Endothelial cell of umbilical vein (primary cell): ENCODE data around the gene NTNG1. TPM values are rescaled to one million over a fixed set of nuclear protein-coding genes. Genes with fewer than 3 reads are reported as not detected.
"Not testable (repeated sequence)": the region's sequence is repeated elsewhere in the genome, so short reads cannot be mapped to it uniquely, and the experiment has no call there.

Experiments
- BruUV-seq: library from RNA; stranded (reverse); fragments of 400-500 nt; replicated peaks from 2 replicates; lab custom pipeline; 2021; lab: Mats Ljungman, UMichigan
- CTCF ChIA-PET: fragments of 300-600, 350-600 bp; sonication (Branson Sonifier 250); formaldehyde crosslinking; loops from one replicate; lab custom pipeline; 2021; ENCODE audit warnings: antibody characterized with exemption, inconsistent platforms; lab: Charles Lee
- POLR2A ChIA-PET: fragments of 300-600, 350-600 bp; sonication (Branson Sonifier 250); formaldehyde crosslinking; loops from one replicate; lab custom pipeline; 2021; ENCODE audit warnings: antibody characterized with exemption, inconsistent platforms; lab: Charles Lee
- DNase-seq: peaks from one replicate; pipeline ENCODE4 v3.0.0-alpha.2; 2011; ENCODE audit warnings: low read depth, low spot score
- FAIRE-seq: peaks from 2 replicates; lab custom pipeline; 2011; peaks lifted over from hg19 to GRCh38; lab: Jason Lieb, UNC
- H2AFZ ChIP-seq: 2 replicates; pipeline ENCODE4 v1.6.0; 2012; ENCODE audit warnings: low read depth, low read length, control low read depth, inconsistent platforms
- H3K27ac ChIP-seq: 2 replicates; pipeline ENCODE4 v1.5.1; 2011; ENCODE audit warnings: low read depth, mild to moderate bottlenecking, control low read depth, low read length, moderate library complexity; ENCODE audit not compliant: insufficient read depth
- H3K27me3 ChIP-seq, 2 experiments: 2 replicates each; pipeline versions ENCODE4 v1.6.0 to v1.6.1; 2011; ENCODE audit warnings: low read length in 2 of 2, mixed read lengths in 1 of 2; ENCODE audit not compliant: control insufficient read depth in 2 of 2, insufficient read depth in 2 of 2
- H3K36me3 ChIP-seq, 2 experiments: 2 replicates in 1 of 2; 3 replicates in 1 of 2; pipeline ENCODE4 v1.5.1; 2011; ENCODE audit warnings: low read length in 2 of 2, mild to moderate bottlenecking in 1 of 2, moderate library complexity in 1 of 2; ENCODE audit not compliant: control insufficient read depth in 2 of 2, insufficient read depth in 2 of 2; ENCODE audit errors: extremely low read depth in 1 of 2
- H3K4me1 ChIP-seq: 3 replicates; pipeline ENCODE4 v1.5.1; 2011; ENCODE audit warnings: mild to moderate bottlenecking, low read length; ENCODE audit not compliant: control insufficient read depth, insufficient read depth; ENCODE audit errors: extremely low read depth
- H3K4me2 ChIP-seq: 2 replicates; pipeline ENCODE4 v1.6.1; 2011; ENCODE audit warnings: low read length, control low read depth, mixed read lengths; ENCODE audit not compliant: insufficient read depth
- H3K4me3 ChIP-seq, 3 experiments: fragments of 200-600 bp in 1 of 3; sonication (generic), shearing (Covaris generic) in 1 of 3; replicated peaks in 1 of 3; 2 replicates each; pipeline ENCODE4 v1.5.1; 2011 to 2016; ENCODE audit warnings: control low read depth in 3 of 3, low read length in 3 of 3, mild to moderate bottlenecking in 2 of 3, inconsistent platforms in 1 of 3, low read depth in 1 of 3, moderate library complexity in 1 of 3; ENCODE audit not compliant: insufficient read depth in 1 of 3
- H3K79me2 ChIP-seq: 2 replicates; pipeline ENCODE4 v1.6.0; 2012; ENCODE audit warnings: low read length, inconsistent platforms; ENCODE audit not compliant: control insufficient read depth, insufficient read depth
- H3K9ac ChIP-seq: replicated peaks from 2 replicates; pipeline ENCODE3; 2011; ENCODE audit warnings: low read length, control low read depth; ENCODE audit not compliant: insufficient read depth; ENCODE audit errors: extremely low read depth
- H3K9me1 ChIP-seq: replicated peaks from 3 replicates; pipeline ENCODE4 v1.6.0; 2011; ENCODE audit warnings: mild to moderate bottlenecking, low read length; ENCODE audit not compliant: control insufficient read depth, insufficient read depth; ENCODE audit errors: extremely low read depth
- H3K9me3 ChIP-seq: replicated peaks from 2 replicates; pipeline ENCODE4 v1.5.1; 2012; ENCODE audit warnings: low read length, inconsistent platforms; ENCODE audit not compliant: control insufficient read depth, insufficient read depth
- H4K20me1 ChIP-seq: replicated peaks from 2 replicates; pipeline ENCODE3; 2011; ENCODE audit warnings: mild to moderate bottlenecking, low read length; ENCODE audit not compliant: control insufficient read depth, insufficient read depth; ENCODE audit errors: extremely low read depth
- CTCF ChIP-seq, 2 donors: IDR thresholded peaks; 1 replicate in 1 of 2; 2 replicates in 1 of 2; pipeline ENCODE4 v1.5.1; 2011; ENCODE audit warnings: low read length in 2 of 2, mild to moderate bottlenecking in 2 of 2, moderate library complexity in 2 of 2, control low read depth in 1 of 2, inconsistent platforms in 1 of 2, low read depth in 1 of 2; ENCODE audit not compliant: insufficient read depth in 1 of 2; ENCODE audit errors: extremely low read depth in 1 of 2
- POLR2A ChIP-seq: IDR thresholded peaks from 2 replicates; pipeline ENCODE4 v1.6.1; 2012; ENCODE audit warnings: low read depth, mild to moderate bottlenecking, control low read depth, low read length
- dilution Hi-C: fragments of 300-500 bp; cut with MboI; formaldehyde crosslinking; loops from one replicate; pipeline ENCODE4 v1.15.0; 2019; ENCODE audit warnings: low sequenced_read_pairs; ENCODE audit not compliant: extremely low pct_ligation_motif_present
- intact Hi-C: fragments of 100-400 bp; cut with micrococcal nuclease; formaldehyde crosslinking; loops from one replicate; pipeline ENCODE4 v1.10.0; 2022
- polyA plus RNA-seq, 4 experiments: library from polyadenylated mRNA; depleted of rRNA in 3 of 4; stranded (reverse) in 3 of 4; unstranded in 1 of 4; fragments of >200 nt; gene quantifications; 2 replicates each; pipeline versions ENCODE4 v1.2.1 to v1.2.3, GENCODE V29; 2011 to 2012; ENCODE audit warnings: missing spikeins in 1 of 4
- total RNA-seq: library from RNA; stranded (reverse); gene quantifications from 2 replicates; pipeline ENCODE4 v1.2.3, GENCODE V29; 2021

NTNG1 gene
- total and polyA plus RNA-seq, 2 donors (not counting 3 experiments of a cell fraction or from before 2014, with no cell fraction given), result not detected

- no peaks in the 10 kb centered on the region for H3K4me1 ChIP-seq
- no peak overlapping the region for H3K4me2 ChIP-seq
- H3K27me3 ChIP-seq, result no peaks in the 10 kb centered on the region
- H3K9ac ChIP-seq, result no peak overlapping the region
- POLR2A ChIA-PET, result no interaction called here
- FAIRE-seq, result no peak
- TF ChIP-seq CTCF (IDR thresholded peaks at IDR 0.05; ENCODE audit: extremely low read depth in 1 of 2, insufficient read depth in 1 of 2, low read depth in 1 of 2, low read length in 2 of 2) (no peak), POLR2A (no peak)
- no peak for DNase-seq
- H3K79me2 ChIP-seq, result no peaks in the 10 kb centered on the region
- no peaks in the 10 kb centered on the region for H3K9me1 ChIP-seq
- dilution Hi-C loops (no loop called here), intact Hi-C loops (no loop called here)
- CTCF ChIA-PET, result no interaction called here
- no peaks in the 10 kb centered on the region for H3K9me3 ChIP-seq
- no peaks in the 10 kb centered on the region for H4K20me1 ChIP-seq
- BruUV-seq, result no TSS peak
- H3K27ac ChIP-seq, result no peak overlapping the region
- no peak overlapping the region for H3K4me3 ChIP-seq
- no peak overlapping the region for H2AFZ ChIP-seq
- H3K36me3 ChIP-seq, result no peaks in the 10 kb centered on the region
These were observed 21.9 kb downstream of the NTNG1 start for GRCh38 chr1:107162745-107163144.

GRCh38 chr1:107164901-107165300 lies 24.1 kb downstream of the NTNG1 start:
- H3K36me3 ChIP-seq, POLR2A ChIA-PET, H3K4me2 ChIP-seq, H3K27ac ChIP-seq, H2AFZ ChIP-seq, H4K20me1 ChIP-seq, H3K27me3 ChIP-seq, dilution Hi-C loops, H3K9me1 ChIP-seq, H3K79me2 ChIP-seq, DNase-seq, H3K4me3 ChIP-seq, FAIRE-seq, H3K4me1 ChIP-seq, H3K9ac ChIP-seq, H3K9me3 ChIP-seq, intact Hi-C loops, BruUV-seq: not testable (repeated sequence)
- CTCF ChIA-PET, result interaction anchor here (1.5 kb wide), 1 partner anchor 23 kb away, joined by 6 read pairs; no protein-coding TSS in a partner anchor
